ENCODE measurements around the gene PTPN3.
"Not testable (repeated sequence)": the region's sequence is repeated elsewhere in the genome, so short reads cannot be mapped to it uniquely, and the experiment has no call there.

The PTPN3 gene

DNA sequence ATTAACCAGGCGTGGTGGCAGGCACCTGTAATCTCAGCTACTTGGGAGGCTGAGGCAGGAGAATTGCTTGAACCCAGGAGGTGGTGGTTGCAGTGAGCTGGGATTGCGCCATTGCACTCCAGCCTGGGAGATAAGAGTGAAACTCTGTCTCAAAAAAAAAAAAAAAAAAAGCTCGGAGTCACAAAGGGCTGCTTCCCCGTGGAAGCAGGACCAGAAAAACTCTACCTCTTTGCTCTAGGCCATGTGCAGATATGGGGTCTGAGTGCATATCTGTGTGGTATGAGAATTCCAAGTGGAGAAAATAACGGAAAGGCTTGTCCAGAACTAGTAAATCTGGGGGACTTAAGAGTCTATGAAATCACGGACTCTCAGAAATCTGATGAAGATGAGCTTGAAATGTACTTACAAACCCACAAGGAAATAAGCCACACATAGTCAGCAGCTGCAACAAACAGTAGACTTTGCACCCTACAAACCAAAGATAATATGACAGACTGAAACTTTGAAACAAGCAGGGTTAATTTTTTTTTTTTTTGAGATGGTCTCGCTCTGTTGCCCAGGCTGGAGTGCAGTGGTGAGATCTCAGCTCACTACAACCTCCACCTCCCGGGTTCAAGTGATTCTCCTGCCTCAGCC lies 139.0 kb downstream of the PTPN3 start:
- not testable (repeated sequence) for ATAC-seq

DNA sequence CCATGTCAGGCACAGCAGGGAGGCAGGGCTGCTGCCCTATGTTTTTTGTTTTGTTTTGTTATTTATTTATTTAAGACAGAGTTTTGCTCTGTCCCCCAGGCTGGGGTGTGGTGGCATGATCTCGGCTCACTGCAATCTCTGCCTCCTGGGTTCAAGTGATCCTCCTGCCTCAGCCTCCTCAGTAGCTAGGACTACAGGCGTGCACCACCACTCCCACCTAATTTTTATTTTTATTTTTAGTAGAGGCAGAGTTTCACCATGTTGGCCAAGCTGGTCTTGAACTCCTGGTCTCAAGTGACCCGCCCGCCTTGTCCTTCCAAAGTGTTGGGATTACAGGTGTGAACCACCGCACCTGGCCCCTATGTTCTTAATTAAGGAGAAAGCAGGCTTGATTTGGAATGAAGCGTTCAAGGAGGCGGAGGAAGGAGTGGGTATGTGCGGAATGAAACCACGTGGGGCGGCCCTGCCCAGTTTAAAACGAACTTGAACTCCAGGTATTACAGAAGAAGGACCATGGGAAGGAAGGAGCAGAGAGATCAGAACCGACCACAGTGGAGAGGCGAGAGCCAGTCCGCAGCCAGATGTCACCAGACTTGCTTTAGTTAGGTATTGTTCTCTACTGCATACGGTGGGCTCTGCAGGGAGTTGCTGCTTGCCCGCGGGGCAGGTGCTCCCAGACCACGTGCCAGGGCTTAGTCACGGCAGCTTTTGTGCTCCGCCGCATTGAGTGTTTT lies 142.4 kb downstream of the PTPN3 start:
- no peak for ATAC-seq
- TF ChIP-seq GLIS3 (CRISPR knock-in tag; IDR thresholded peaks at IDR 0.05) (no peak), POU6F1 (CRISPR knock-in tag; IDR thresholded peaks at IDR 0.05; ENCODE audit: borderline replicate concordance, low read depth) (no peak), OSR1 (CRISPR knock-in tag; IDR thresholded peaks at IDR 0.05) (no peak), ZNF8 (CRISPR knock-in tag; IDR thresholded peaks at IDR 0.05) (no peak), ZC3H10 (CRISPR knock-in tag; IDR thresholded peaks at IDR 0.05) (no peak), BACH2 (CRISPR knock-in tag; IDR thresholded peaks at IDR 0.05; ENCODE audit: borderline replicate concordance) (no peak), PPARA (CRISPR knock-in tag; IDR thresholded peaks at IDR 0.05; ENCODE audit: borderline replicate concordance) (no peak), ZNF70 (CRISPR knock-in tag; IDR thresholded peaks at IDR 0.05) (no peak), ZNF565 (CRISPR knock-in tag; conservative IDR thresholded peaks at IDR 0.05; ENCODE audit: low read depth) (no peak), CREB5 (CRISPR knock-in tag; IDR thresholded peaks at IDR 0.05; ENCODE audit: low read depth) (no peak), PATZ1 (CRISPR knock-in tag; IDR thresholded peaks at IDR 0.05; ENCODE audit: borderline replicate concordance) (no peak), ARNTL (CRISPR knock-in tag; IDR thresholded peaks at IDR 0.05; ENCODE audit: borderline replicate concordance, low read depth) (no peak), ZFP3 (CRISPR knock-in tag; IDR thresholded peaks at IDR 0.05) (no peak)

- TF ChIP-seq ZNF565 (CRISPR knock-in tag; conservative IDR thresholded peaks at IDR 0.05; ENCODE audit: low read depth): no peak
- no peak for TF ChIP-seq TOX (CRISPR knock-in tag; IDR thresholded peaks at IDR 0.05; ENCODE audit: borderline replicate concordance)
- no peak for ATAC-seq
Observed at GRCh38 chr9:109354190-109354589, 143.9 kb downstream of the PTPN3 start.

DNA sequence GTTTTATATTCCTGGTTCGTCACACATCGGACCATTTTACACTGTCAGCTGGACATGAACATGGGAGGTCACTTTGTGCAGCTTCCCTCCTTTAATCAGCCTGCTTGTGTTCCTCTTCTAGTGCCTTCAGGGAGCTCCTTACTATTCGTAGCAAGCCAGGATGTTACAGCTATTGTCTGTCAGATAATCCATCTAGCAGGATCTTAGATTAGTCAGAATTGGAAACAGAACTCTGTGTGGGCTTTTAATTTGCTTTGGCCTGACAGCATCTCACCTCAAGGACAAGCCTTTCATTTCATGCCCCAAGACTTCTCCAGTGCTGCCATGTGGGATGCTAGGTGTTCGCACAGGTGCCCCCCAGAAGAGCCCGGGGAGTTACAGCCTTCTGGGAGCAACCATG lies 147.1 kb downstream of the PTPN3 start:
- no peak for ATAC-seq
- TF ChIP-seq, protein P1, sequence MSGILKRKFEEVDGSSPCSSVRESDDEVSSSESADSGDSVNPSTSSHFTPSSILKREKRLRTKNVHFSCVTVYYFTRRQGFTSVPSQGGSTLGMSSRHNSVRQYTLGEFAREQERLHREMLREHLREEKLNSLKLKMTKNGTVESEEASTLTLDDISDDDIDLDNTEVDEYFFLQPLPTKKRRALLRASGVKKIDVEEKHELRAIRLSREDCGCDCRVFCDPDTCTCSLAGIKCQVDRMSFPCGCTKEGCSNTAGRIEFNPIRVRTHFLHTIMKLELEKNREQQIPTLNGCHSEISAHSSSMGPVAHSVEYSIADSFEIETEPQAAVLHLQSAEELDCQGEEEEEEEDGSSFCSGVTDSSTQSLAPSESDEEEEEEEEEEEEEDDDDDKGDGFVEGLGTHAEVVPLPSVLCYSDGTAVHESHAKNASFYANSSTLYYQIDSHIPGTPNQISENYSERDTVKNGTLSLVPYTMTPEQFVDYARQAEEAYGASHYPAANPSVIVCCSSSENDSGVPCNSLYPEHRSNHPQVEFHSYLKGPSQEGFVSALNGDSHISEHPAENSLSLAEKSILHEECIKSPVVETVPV (CRISPR knock-in tag; IDR thresholded peaks at IDR 0.05): no peak
- TF ChIP-seq GLIS3 (CRISPR knock-in tag; IDR thresholded peaks at IDR 0.05) (no peak), RARB (CRISPR knock-in tag; IDR thresholded peaks at IDR 0.05) (no peak), ESRRG (CRISPR knock-in tag; IDR thresholded peaks at IDR 0.05) (no peak), OSR1 (CRISPR knock-in tag; IDR thresholded peaks at IDR 0.05) (no peak), ZC3H10 (CRISPR knock-in tag; IDR thresholded peaks at IDR 0.05) (no peak), CSDC2 (CRISPR knock-in tag; IDR thresholded peaks at IDR 0.05) (no peak), ZNF70 (CRISPR knock-in tag; IDR thresholded peaks at IDR 0.05) (no peak), ISL1 (CRISPR knock-in tag; IDR thresholded peaks at IDR 0.05) (no peak)

- ATAC-seq: peak; percentile 66
Observed at GRCh38 chr9:109349421-109349846, 148.7 kb downstream of the PTPN3 start.

More at GRCh38 chr9:109349421-109349846, 148.7 kb downstream of the PTPN3 start:
- TF ChIP-seq, protein P1 (CRISPR knock-in tag; IDR thresholded peaks at IDR 0.05): no peak
- peak; percentile 65 for TF ChIP-seq ISL1 (CRISPR knock-in tag; IDR thresholded peaks at IDR 0.05)
- TF ChIP-seq ZFP3 (CRISPR knock-in tag; IDR thresholded peaks at IDR 0.05): 0 out of 2 replicates have a peak, but pooled peaks have one; percentile 32
